ENCODE measurements around the gene RAB24.
"Not testable (repeated sequence)": the region's sequence is repeated elsewhere in the genome, so short reads cannot be mapped to it uniquely, and the experiment has no call there.

Gene RAB24

DNA sequence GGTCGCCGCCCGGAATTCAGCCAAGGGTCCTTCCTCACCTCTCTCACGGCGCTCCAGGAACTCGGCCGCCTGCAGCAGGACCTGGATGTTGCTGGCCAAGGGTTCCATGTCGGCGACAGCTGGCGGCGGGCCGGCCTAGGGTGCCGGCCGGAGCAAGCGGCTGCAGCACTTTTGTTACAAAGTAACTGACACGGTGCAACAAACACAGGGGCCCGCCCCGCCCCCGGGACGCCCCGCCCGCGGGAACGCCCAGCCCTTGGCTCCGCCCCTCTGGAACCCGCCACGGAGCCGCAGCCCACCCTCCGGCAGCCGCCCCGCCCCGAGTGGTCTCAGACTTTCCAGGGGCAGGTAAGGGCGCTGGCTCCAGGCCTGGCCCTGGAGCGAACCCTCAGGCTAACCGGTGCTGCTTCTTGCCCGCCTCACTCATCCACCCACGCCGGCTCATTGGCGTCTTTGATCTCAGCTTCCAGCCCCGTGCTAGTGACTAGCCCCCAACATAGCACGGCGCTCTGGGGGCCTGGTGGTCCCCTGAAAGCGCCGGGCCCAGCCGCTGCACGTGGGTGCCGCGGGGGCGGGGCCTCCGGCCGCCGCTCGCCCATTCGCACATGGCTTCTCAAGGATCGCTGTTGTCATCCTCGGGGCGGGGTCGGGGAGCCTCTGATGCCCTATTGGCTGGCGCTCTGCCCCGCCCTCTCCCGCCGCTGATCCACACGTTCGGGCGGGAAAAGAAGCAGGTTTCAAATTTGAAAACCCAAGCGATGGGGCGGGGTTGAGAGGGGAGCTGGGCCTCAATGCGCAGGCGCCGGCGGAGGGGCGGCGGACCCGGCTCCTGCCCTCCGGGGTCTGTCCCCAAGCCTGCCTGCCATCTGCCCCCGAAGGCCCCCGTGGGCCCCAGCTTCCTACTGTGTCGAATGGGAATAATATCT lies 8.5 kb upstream of the RAB24 start, which contains the start of gene MXD3:
TSS of gene MXD3 (minus strand) at position 176 of the 926 bp plus-strand sequence. CDS start at position 108, 68 bp downstream.
- peak; percentile 85 to 91 for DNase-seq (ENCODE audit: low read depth in 1 of 2, low spot score in 1 of 2)

DNA sequence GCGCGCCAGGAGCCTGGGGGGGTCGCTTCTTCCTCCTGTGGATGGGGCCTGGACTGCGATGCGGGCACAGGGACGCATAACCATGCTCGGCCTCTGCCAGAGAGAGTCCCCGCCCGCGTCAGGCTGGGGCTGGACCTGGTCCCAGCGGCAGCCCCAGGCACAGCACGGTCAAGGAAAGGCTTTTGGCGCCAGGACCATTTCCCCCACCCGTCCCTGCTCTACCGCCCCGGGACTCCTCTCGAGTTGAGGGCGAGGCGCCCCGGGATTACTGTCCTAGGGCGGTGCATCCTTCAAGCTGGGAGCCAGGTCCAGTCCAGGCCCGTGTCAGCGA lies 7.8 kb upstream of the RAB24 start:
- DNase-seq (ENCODE audit: low read depth in 1 of 2, low spot score in 1 of 2): no peak

DNA sequence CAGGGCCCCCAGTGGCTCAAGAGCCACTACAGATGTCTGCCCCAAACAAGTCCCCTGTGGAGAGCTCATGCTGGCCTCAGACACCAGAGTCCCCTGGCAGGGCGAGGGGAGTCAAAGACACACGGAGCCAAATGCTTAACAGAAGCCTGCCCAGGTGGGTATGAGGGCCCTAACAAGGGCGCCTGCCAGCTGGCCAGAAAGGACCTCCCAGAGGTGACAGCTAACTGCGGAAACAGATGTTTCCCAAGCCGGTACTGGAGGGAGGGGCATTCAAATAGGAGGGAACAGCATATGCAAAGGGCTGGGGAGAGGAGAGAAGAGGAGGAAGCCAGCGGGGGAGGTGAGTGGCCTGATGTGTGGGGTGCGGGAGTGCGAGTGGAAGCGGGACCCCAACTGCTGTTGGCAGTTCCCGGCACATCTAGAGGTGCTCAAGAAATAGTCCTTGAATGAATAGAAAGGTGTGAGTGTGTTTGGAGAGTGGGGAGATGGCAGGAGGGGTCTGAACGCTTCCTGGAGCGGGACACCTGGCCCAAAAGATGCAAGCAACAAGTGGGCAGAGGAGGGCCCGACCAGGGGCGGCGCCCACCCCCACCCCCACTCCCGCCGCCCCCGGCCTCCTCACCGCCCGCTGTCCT lies 7.4 kb upstream of the RAB24 start:
- DNase-seq (ENCODE audit: low read depth in 1 of 2, low spot score in 1 of 2): no peak

DNA sequence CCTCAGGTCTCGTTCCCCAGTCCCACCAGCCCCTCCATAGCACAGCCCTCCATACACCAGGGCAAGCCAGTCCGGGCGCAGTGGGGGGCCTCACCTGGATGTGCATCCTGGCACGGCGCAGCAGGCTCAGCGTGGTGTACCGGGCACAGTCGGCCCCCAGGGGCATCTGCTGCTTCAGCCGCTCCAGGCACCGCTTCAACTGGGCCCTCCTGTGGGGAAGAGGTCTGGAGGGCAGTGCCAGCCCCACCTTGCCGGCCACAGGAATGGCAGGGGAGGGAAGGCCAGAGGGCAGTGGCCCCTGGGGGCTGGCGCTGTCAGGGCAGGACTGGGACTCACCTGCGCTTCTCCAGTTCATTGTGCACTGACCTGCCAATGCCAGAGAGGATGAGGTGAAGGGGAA lies 6.8 kb upstream of the RAB24 start:
- no peak for DNase-seq (ENCODE audit: low read depth in 1 of 2, low spot score in 1 of 2)

DNA sequence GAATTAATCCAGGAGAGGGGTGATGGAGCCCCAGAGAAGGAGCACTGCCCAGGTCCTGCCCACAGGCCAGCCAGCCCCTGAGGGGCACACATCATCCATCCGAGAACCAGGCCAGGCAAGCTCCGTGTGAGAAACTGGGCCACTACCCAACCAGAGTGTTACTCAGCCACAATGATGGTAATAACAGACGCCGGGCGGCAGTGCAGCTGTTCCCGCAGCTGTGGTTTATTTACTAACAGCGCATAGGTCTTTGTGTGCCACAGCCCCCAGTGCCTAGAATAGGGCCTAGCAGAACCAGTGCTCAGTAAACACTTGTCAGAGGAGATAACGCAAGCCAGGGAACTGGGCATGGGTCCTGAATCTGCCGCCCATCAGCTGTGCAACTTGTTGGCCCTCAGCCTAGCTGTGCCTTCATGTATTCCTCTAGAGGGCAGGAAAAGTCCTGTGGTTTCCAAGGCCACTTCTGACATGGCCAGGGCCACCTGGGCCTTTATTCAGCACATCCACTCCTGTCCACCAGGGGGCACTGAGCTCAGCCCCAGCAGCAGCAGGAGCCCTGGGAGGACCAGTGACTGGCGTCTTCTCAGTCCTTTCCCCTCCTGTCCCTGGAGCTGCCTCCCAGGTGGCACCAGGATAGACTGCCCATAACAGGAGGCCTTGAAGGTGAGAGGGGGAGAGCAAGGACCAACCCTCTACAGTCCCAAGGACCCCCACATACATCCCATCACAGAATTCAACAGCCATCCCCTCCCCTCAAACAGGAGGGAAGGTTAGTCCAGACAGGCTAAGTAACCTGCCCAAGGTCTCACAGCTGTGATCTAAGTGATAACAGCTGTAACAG lies 6.1 kb upstream of the RAB24 start:
- DNase-seq (ENCODE audit: low read depth in 1 of 2, low spot score in 1 of 2): peak; percentile 42 to 49

DNA sequence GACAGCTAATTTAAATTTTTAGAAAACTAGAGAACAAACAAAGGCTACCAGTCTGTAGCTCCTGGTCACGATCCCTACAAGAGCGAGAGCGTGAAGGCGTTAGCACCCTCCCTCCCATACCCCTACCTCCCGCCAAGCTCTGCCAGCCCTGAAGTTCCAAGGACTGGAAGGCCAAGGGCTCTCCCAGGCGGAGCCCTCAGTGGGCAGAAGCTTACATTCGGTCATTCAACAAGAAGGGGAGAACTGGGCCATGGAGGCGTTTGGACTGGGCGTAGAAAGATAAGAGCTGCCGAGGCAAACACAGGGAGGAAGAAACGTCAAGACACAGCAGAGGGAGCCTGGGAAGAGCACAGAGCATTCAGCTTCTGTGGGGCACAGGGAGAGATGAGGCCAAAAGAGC lies 5.2 kb upstream of the RAB24 start:
- no peak for DNase-seq (ENCODE audit: low read depth in 1 of 2, low spot score in 1 of 2)

DNA sequence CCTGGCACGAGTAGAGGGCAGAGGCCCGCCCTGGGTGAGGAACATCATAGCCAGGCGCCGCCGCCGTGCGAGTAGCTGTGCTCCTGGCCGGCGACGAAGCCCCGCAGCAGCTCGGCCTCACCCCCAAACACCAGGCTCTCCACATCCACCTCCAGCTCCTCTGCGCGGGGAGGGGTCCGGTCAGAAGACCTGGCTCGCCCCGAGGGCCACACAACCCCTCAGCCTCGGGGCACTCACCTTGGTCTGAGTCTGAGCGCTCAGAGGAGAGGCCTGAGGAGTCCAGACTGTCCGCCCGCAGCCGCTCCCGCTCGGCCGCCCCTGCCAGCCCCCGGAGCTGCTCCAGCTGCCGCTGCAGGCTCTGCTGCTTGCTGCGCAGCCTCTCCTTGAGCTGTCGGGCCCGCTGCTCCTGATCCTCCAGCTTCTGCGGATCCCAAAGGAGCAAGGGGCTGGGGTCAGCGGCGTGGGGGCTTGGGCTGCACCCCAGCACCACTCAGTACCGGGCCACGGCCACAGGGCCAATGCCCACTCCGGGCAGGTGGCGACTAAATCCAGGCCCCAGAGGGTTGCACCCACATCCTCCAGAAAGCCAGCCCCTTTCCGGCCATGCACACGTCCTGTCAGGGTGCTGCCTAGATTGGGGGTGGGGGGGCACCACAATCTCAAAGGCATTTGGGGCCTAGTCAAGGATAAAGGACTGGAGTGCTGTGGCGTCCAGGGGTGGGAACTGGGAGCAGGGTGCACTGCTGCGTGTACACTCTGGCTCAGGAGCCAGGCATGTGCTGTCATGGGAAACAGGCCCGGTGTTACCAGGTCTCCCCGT lies 4.2 kb upstream of the RAB24 start:
- DNase-seq (ENCODE audit: low read depth in 1 of 2, low spot score in 1 of 2): no peak

DNA sequence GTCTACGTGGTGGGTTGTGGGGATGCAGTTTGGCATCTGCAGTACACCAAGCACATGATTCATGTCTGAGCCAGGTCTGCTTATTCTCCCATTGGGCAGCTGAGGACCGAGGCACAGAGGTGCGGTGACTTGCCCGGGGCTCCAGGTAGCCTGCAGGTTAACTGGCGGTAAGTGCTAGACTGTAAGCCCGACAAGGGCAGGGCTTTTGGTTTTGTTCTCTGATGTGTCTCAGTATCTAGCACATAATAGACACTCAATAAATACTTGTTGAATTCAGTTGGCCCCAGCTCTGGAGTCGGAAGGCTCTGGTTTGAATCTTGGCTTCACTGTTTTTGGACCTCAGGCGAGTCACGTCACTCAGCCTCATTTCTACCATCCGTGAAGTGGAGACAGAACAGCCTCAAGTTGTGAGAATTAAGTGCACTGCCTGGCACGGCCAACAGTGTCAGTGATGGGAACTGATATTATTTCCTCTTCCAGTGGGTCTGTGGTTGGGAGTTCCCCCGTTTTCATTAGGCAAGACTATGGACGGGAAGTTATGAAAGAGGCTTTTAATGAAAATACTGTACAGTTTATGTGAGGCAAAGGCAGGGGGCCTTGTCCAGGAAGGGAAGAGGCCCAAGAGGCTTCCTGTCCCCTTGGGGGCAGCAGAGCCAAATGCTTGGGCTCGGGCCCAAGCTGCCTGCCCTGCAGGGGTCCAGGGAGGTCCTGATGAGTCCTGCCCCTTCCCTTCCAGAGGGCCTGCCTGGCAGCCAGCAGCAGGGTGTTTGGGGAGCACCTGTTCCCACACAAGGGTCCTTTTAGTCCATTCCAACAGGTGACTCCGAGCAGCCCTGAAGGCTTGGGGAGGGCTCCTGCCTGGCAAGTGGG lies 3.4 kb upstream of the RAB24 start:
- no peak for DNase-seq (ENCODE audit: low read depth in 1 of 2, low spot score in 1 of 2)

DNA sequence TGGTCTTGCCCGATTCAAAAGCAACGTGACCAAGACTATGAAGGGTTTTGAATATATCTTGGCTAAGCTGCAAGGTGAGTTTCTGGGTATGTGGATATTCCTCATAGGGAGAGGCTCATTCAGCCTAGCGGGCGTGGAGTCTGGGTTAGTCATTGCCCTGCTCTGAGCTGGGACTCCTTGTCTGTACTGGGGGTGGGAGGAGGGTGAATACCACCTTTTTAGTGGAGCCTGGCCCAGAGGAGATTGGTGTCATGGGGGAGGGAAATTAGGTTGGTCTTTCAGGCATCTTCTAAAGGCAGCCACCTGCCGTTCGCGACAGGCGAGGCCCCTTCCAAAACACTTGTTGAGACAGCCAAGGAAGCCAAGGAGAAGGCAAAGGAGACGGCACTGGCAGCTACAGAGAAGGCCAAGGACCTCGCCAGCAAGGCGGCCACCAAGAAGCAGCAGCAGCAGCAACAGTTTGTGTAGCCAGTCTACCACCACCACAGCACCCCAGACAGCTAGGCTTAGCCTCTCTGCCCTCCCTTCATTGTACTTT lies 2.7 kb upstream of the RAB24 start:
- DNase-seq (ENCODE audit: low read depth in 1 of 2, low spot score in 1 of 2): not testable (repeated sequence)

DNA sequence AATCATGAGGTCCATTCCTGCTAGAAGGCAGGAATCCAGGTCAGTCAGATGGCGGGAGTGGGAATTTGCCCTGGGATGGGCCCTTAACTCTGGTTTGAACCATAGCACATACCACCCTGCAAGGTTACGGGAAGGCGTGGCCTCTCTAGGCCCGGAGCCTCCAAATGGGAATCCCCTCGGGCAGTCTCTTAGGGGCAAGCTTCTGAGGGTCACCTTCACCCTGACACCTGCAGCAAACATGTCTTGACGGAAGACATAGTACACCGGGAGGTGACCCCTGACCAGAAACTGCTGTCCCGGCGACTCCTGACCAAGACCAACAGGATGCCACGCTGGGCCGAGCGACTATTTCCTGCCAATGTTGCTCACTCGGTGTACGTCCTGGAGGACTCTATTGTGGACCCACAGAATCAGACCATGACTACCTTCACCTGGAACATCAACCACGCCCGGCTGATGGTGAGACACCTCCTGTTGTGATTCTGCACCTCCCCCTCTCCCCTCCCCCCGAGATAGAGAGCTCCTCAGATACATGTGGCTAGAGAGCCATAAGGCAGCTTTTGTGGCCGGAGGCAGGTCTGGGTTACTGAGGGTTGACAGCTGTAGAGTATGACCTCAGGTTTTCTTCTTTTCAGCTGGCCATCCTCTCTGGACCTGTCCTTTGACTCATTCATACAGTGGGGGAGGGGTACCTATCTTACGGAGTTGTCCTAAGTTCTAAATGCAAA lies 1.0 kb upstream of the RAB24 start:
- DNase-seq (ENCODE audit: low read depth in 1 of 2, low spot score in 1 of 2): no peak

DNA sequence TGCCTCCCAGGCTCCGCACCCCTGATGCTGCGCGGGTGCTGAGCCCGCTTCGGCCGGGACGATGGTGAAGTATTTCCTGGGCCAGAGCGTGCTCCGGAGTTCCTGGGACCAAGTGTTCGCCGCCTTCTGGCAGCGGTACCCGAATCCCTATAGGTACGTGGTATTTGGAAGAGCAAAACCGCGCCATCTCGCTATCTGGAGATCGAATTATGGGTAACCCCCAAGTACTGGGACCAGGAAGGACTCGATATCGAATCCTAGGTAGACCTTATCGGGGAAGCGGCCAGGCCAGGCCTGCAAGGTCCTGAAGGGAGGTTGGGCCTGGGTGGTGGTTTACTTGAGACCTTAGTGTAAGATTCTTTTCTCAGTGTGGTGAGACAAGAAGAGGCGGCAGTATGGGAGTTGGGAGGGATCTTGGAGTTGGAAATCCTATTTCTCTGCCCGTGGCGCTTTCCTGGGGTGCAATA lies 439 bp upstream of the RAB24 start:
- DNase-seq (ENCODE audit: low read depth in 1 of 2, low spot score in 1 of 2): no peak

DNA sequence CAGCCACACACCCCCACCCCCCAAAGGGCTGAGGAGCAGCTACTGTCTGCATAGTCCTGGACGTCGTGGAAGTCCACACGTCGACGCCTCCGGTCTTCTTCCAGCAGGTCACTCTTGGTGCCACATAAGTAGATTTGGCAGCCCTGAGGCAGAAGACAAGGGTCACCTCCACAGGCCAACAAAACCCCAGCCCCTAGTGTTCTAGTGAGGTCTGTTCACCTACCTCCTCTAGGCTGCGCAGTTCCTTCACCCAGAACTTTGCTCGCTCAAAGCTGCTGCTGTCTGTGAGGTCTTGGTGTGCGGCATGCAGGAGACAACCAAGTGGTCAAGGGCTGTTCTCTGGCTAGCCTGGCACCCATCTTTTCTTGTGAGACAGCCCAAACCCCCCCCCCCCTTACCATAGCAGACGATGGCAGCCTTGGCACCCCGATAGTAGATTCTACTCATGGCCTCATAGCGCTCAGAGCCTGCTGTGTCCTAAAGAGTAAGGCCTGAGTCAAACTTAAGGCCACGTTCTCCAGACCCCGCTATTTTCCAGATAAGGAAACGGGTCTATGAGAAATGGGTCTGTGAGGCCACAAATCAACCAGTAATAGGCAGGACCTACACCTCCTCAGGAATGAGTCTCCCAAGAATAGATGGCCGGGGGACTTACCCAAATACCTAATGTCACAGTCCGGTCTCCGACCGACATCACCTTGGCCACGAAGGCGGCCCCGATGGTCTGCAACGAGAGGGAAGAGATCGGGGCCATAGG lies 987 bp downstream of the RAB24 start:
- DNase-seq (ENCODE audit: low read depth in 1 of 2, low spot score in 1 of 2): no peak

DNA sequence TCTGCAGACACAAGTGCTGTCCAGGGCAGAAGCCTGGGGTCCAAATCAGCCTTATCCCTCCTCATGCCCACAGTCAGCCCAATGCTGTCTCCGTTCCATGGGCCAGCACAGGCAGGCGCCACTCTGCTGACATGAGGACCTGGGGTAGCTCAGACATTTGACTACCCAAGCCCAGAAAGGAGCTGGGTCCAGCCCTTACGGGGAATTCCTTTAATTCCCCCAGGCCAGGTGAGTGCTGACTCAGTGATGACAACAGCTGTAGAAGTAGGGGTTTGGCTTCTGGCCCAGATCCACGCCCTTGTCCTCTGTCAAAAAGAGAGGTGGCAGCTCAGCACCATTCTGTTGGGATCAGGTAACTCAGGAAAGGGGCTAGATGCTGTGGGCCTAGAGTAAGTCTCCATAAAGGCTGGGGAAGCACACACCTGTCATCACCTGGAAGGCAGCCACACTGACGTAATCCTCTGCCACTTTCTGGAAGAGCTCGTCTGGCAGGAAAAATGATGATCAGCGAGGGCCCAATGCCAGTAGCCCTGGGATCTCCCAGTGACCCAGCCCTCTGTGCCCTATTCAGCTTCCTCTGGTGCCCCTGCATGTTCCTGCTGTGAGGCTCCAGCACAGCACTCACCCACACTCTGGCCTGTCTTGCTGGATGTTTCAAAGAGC lies 1.9 kb downstream of the RAB24 start:
- no peak for DNase-seq (ENCODE audit: low read depth in 1 of 2, low spot score in 1 of 2)

DNA sequence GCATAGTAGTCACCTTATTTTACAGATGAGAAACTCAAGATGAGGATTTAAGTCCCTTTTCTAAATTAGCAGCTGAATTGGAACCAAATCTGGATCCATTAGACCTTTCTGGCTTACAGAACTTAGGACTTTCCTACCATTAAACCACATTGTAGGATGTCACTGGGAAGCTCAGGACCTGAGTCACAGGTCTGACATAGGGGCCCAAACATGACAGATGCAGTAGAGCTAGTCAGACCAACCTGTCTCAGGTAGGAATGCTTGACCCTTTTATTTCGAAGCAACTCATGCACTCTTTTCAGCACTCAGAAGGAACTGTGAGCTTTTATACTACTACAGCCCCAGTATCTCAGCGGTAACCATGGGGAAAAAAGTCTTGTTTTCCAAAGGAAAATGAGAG lies 2.6 kb downstream of the RAB24 start:
- no peak for DNase-seq (ENCODE audit: low read depth in 1 of 2, low spot score in 1 of 2)

DNA sequence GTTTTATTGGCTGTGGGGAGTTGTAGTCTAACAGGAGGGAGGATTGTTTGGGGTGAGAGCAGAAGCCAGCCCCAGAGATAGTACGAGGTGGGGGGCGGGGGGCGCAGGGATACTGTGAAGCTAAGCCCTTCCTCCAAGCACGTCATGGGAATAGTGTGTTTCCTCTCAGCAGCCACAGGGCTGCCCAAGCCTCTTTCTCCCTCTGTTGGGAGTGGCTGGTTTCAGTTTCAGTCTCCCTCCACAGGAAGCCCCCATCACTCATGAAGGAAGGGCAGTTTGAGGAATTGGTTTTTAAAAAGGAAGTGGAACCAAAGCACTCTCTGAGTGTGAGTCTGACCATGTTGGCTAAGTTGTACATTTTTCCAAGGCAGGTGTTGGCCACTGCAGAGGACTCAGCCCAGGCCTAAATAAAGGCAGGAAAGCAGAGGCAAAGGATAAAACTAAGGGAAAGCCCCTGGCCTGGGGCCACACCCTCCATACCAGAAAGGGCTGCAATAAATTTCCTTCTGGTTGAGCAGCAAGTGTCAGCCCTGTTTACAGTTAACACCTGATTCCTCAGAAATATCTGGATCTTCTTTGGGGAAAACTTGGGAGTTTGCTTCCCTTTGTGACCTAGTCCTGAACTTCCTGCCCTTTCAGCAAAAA lies 3.2 kb downstream of the RAB24 start:
- DNase-seq (ENCODE audit: low read depth in 1 of 2, low spot score in 1 of 2): no peak

DNA sequence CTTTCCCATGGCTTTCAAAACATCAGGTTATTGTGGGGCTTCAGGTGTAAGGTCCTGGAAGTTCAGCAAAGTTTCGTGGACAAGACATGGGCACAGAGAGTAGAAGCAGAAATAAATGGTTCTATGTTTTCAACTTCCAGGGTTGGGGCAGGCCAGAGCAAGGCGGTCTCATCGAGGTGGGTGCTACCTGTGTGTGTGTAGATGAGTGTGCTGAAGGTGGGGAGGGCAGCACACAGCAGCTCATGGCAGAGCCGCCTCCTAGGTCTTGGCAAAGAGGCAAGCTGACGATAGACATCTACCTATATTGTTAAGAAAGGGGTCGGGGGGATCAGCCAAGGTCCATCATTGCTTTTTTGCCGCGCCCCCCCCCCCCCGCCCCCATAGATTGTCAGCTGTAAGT lies 3.8 kb downstream of the RAB24 start:
- DNase-seq (ENCODE audit: low read depth in 1 of 2, low spot score in 1 of 2): no peak

DNA sequence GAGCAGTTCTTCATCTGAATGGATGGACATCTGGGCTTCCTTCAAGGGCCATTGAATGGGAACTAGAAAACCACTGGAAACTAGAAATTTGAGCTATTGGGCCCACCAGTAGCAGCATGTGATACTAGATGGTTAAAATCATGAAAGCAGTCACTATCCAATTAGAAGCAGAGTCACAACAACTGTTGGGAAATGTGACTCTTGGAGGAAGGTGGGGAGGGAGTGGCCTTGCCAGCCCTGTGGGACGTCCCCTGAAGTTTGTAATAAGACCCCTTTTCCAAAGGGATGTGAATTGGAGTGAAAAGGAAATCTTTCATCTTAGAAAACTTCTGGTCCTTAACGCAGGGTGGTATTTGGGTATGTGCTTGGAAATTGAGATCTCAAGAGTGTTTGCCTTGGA lies 5.6 kb downstream of the RAB24 start:
- no peak for DNase-seq (ENCODE audit: low read depth in 1 of 2, low spot score in 1 of 2)

Data from stimulated activated CD4-positive, alpha-beta T cell treated with anti-CD3 and anti-CD28 coated beads, Interleukin-15, amount 100 ng/mL, for 1 hour (primary cell).